H1 (cell line): ENCODE measurements around the gene CLEC16A. TPM values are rescaled to one million over a fixed set of nuclear protein-coding genes. Genes with fewer than 3 reads are reported as not detected.

ENCODE experiments used
- CHD7 ChIP-seq: fragments of 300-600 bp; sonication (generic); IDR thresholded peaks from 2 replicates; pipeline ENCODE4 v1.7.1; 2012; ENCODE audit warnings: low read length, moderate library complexity, mild to moderate bottlenecking, inconsistent platforms; ENCODE audit not compliant: insufficient replicate concordance
- EZH2 ChIP-seq: fragments of 200-600 bp; sonication (generic); IDR thresholded peaks from 2 replicates; pipeline ENCODE4 v1.7.1; 2012; ENCODE audit warnings: low read depth, mild to moderate bottlenecking, moderate library complexity, low read length, inconsistent platforms; ENCODE audit not compliant: severe bottlenecking
- KDM1A ChIP-seq: fragments of 200-600, 300-600 bp; sonication (generic); IDR thresholded peaks from 2 replicates; pipeline ENCODE4 v1.7.1; 2016; ENCODE audit warnings: mild to moderate bottlenecking, low read length, borderline replicate concordance
- KDM5A ChIP-seq: fragments of 200-600 bp; IDR thresholded peaks from 2 replicates; pipeline ENCODE4 v1.7.1; 2012; ENCODE audit warnings: mild to moderate bottlenecking, low read length, inconsistent platforms, mixed read lengths
- POLR2A ChIP-seq, 2 experiments: IDR thresholded peaks; 1 replicate in 1 of 2; 2 replicates in 1 of 2; pipeline ENCODE4 v1.6.1; 2011; ENCODE audit warnings: low read depth in 2 of 2, low read length in 2 of 2, mild to moderate bottlenecking in 2 of 2; ENCODE audit errors: control extremely low read depth in 1 of 2
- SP1 ChIP-seq: IDR thresholded peaks from 2 replicates; pipeline ENCODE4 v1.6.1; 2011; ENCODE audit warnings: low read depth, low read length
- polyA plus RNA-seq, 7 experiments: library from polyadenylated mRNA; depleted of rRNA in 3 of 7; stranded (reverse) in 5 of 7; unstranded in 2 of 7; fragments of >200 nt in 5 of 7; fragments of 200-250 nt in 2 of 7; gene quantifications; 1 replicate in 5 of 7; 2 replicates in 1 of 7; 4 replicates in 1 of 7; pipeline versions ENCODE4 v1.2.1 to v1.2.3, GENCODE V29; 2011 to 2013; ENCODE audit warnings: missing spikeins in 2 of 7, mixed read lengths in 2 of 7
- total RNA-seq: library from RNA; stranded (reverse); fragmentation: NEBNext Ultra II Directional; extraction: Animal tissue kit (Norgen Biotek cat#: 25700); gene quantifications from 2 replicates; pipeline ENCODE4 v1.2.1, GENCODE V29; 2021
- TF ChIP-seq, protein P1 (sequence below): IDR thresholded peaks from 2 replicates; pipeline ENCODE4 v1.6.1; 2012; ENCODE audit warnings: inconsistent platforms

CLEC16A gene
- total and polyA plus RNA-seq, 2 of the 8 experiments (the other 6 are each of a cell fraction or from before 2014, with no cell fraction given): 7.6 to 19.3 TPM

DNA sequence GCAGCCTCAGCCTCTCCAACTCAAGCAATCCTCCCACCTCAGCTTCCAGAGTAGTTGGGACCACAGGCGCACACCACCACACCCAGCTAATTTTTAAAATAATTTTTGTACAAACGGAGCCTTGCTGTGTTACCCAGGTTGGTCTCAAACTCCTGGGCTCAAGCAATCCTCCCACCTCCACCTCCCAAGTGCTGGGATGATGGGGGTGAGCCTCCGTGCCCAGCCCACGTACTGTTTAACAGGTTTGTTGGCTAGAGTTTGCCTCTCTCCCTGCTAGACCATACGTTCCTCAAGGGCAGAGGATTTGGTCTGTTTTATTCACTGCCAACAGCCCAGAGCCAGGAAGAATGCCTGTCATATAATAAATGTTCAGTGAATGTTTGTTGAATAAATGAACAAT is 285.1 kb downstream of the CLEC16A start (continued):
- no peak for TF ChIP-seq CHD7
- TF ChIP-seq, protein P1, sequence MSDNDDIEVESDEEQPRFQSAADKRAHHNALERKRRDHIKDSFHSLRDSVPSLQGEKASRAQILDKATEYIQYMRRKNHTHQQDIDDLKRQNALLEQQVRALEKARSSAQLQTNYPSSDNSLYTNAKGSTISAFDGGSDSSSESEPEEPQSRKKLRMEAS: no peak
- TF ChIP-seq SP1: no peak
- no peak for TF ChIP-seq EZH2
- no peak for TF ChIP-seq KDM5A
- TF ChIP-seq KDM1A: no peak
- TF ChIP-seq POLR2A (IDR thresholded peaks at IDR 0.05; ENCODE audit: control extremely low read depth in 1 of 2, low read depth in 2 of 2, low read length in 2 of 2): no peak
